Prostate gland (tissue), 2 donors: ENCODE measurements around the gene TPPP. TPM values are rescaled to one million over a fixed set of nuclear protein-coding genes. Genes with fewer than 3 reads are reported as not detected.
"Not testable (repeated sequence)": the region's sequence is repeated elsewhere in the genome, so short reads cannot be mapped to it uniquely, and the experiment has no call there.

Experiments
- DNase-seq: peaks from one replicate; pipeline ENCODE4 v3.0.0-alpha.2; 2019; ENCODE audit warnings: low spot score
- H3K27ac ChIP-seq, 2 donors: fragments of 200-600 bp; sonication (generic); 2 replicates each; pipeline ENCODE4 v1.5.1; 2017 to 2019
- H3K27me3 ChIP-seq: fragments of 200-600 bp; sonication (generic); replicated peaks from 2 replicates; pipeline ENCODE4 v1.5.1; 2019; ENCODE audit not compliant: insufficient read depth
- H3K36me3 ChIP-seq, 2 donors: fragments of 200-600 bp; sonication (generic); 1 replicate in 1 of 2; 2 replicates in 1 of 2; pipeline versions ENCODE4 v1.5.1 to v1.8.1; 2017 to 2019
- H3K4me1 ChIP-seq: fragments of 200-600 bp; sonication (generic); replicated peaks from 2 replicates; pipeline ENCODE4 v1.5.1; 2019
- H3K4me3 ChIP-seq, 2 donors: fragments of 200-600 bp; sonication (generic); 2 replicates each; pipeline ENCODE4 v1.5.1; 2017 to 2019
- H3K9me3 ChIP-seq: fragments of 200-600 bp; sonication (generic); 2 replicates; pipeline ENCODE4 v1.5.1; 2017
- POLR2A ChIP-seq: fragments of 450-650 bp; IDR thresholded peaks from one replicate; pipeline ENCODE4 v1.6.1; 2016; ENCODE audit warnings: antibody characterized with exemption, mild to moderate bottlenecking
- POLR2AphosphoS5 ChIP-seq: sonication (generic); formaldehyde crosslinking; IDR thresholded peaks from one replicate; pipeline ENCODE4 v1.6.1; 2017; ENCODE audit warnings: antibody characterized with exemption
- WGBS: methylation state at CpG from one replicate; pipeline ENCODE4 v1.1.5; 2018; 5-methylcytosine and 5-hydroxymethylcytosine counted together
- intact Hi-C: fragments of 100-400 bp; cut with DNase I; formaldehyde crosslinking; loops from one replicate; pipeline ENCODE4 v1.14.2; 2022
- total RNA-seq, 2 donors: library from RNA; depleted of rRNA; stranded (reverse); fragments of >200 nt; gene quantifications; one replicate each; pipeline ENCODE4 v1.1.0, GENCODE V29; 2016

TPPP gene
- total RNA-seq = 1 to 10 TPM; 2.3 to 6.9 TPM

GRCh38 chr5:693271-694041 lies at the start of gene TPPP:
Gene TPPP (minus strand): TSS chr5:693352. CDS start chr5:678060, 15,292 bp downstream.
- Histone ChIP-seq H3K4me3 (peak within 1 kb of the TSS; percentile 33 to 45), H3K27ac (peak within 1 kb of the TSS in 1 of 2 donors; percentile 58)
- H3K36me3 ChIP-seq, H3K4me1 ChIP-seq, intact Hi-C loops, H3K27me3 ChIP-seq, H3K9me3 ChIP-seq: not testable (repeated sequence)
- whole genome bisulfite sequencing = under 1% methylated on average over 38 of the region's 109 CpGs
- TF ChIP-seq POLR2AphosphoS5 = peak; percentile 31
- TF ChIP-seq POLR2A = peak; percentile 74
- DNase-seq = peak; percentile 80

GRCh38 chr5:742276-742675 lies 49.1 kb upstream of the TPPP start:
- H3K4me1 ChIP-seq, H3K27ac ChIP-seq, H3K9me3 ChIP-seq, H3K4me3 ChIP-seq, H3K36me3 ChIP-seq, H3K27me3 ChIP-seq, intact Hi-C loops, DNase-seq: not testable (repeated sequence)
- WGBS = 61% methylated on average over 6 of the region's 6 CpGs

GRCh38 chr5:734145-734544 lies 41.0 kb upstream of the TPPP start:
- H3K27me3 ChIP-seq, DNase-seq, H3K4me1 ChIP-seq, H3K9me3 ChIP-seq, H3K4me3 ChIP-seq, intact Hi-C loops, H3K27ac ChIP-seq, H3K36me3 ChIP-seq: not testable (repeated sequence)
- 50% methylated on average over 1 of the region's 1 CpG for WGBS

GRCh38 chr5:732754-733454 lies 39.8 kb upstream of the TPPP start:
- H3K4me3 ChIP-seq, intact Hi-C loops, H3K27me3 ChIP-seq, H3K27ac ChIP-seq, H3K4me1 ChIP-seq, DNase-seq, H3K9me3 ChIP-seq, H3K36me3 ChIP-seq: not testable (repeated sequence)
- 91% methylated on average over 10 of the region's 10 CpGs for WGBS

GRCh38 chr5:729225-729624 lies 36.1 kb upstream of the TPPP start:
- H3K9me3 ChIP-seq, H3K4me1 ChIP-seq, intact Hi-C loops, H3K4me3 ChIP-seq, H3K27ac ChIP-seq, DNase-seq, H3K27me3 ChIP-seq, H3K36me3 ChIP-seq: not testable (repeated sequence)
- WGBS = 77% methylated on average over 4 of the region's 7 CpGs

GRCh38 chr5:727087-727486 lies 33.9 kb upstream of the TPPP start:
- H3K9me3 ChIP-seq, H3K4me3 ChIP-seq, intact Hi-C loops, H3K4me1 ChIP-seq, H3K27me3 ChIP-seq, H3K36me3 ChIP-seq, DNase-seq, H3K27ac ChIP-seq: not testable (repeated sequence)
- WGBS = 35% methylated on average over 8 of the region's 9 CpGs

GRCh38 chr5:723865-724264 lies 30.7 kb upstream of the TPPP start:
- H3K36me3 ChIP-seq, H3K4me3 ChIP-seq, DNase-seq, H3K27ac ChIP-seq, intact Hi-C loops, H3K4me1 ChIP-seq, H3K27me3 ChIP-seq, H3K9me3 ChIP-seq: not testable (repeated sequence)
- 85% methylated on average over 2 of the region's 6 CpGs for WGBS

- H3K27me3 ChIP-seq, H3K9me3 ChIP-seq, H3K36me3 ChIP-seq, H3K4me3 ChIP-seq, H3K27ac ChIP-seq, H3K4me1 ChIP-seq, DNase-seq, intact Hi-C loops: not testable (repeated sequence)
- WGBS = 80% methylated on average over 3 of the region's 4 CpGs
These were observed 30.2 kb upstream of the TPPP start for GRCh38 chr5:723309-723708.

GRCh38 chr5:719379-719778 lies 26.2 kb upstream of the TPPP start:
- H3K27ac ChIP-seq, H3K4me1 ChIP-seq, H3K36me3 ChIP-seq, H3K4me3 ChIP-seq, intact Hi-C loops, H3K27me3 ChIP-seq, H3K9me3 ChIP-seq, DNase-seq: not testable (repeated sequence)
- 83% methylated on average over 1 of the region's 1 CpG for WGBS
